Fibroblast of lung (primary cell): ENCODE data around the gene KHK. TPM values are rescaled to one million over a fixed set of nuclear protein-coding genes. Genes with fewer than 3 reads are reported as not detected.

Experiments used
- DNase-seq, 2 donors: peaks; one replicate each; pipeline versions ENCODE4 v3.0.0 to v3.0.0-alpha.2; 2010; ENCODE audit warnings: low read depth in 2 of 2
- H2AFZ ChIP-seq: 2 replicates; pipeline ENCODE4 v1.5.1; 2012; ENCODE audit warnings: low read length, control low read depth, inconsistent platforms
- H3K27ac ChIP-seq: 2 replicates; pipeline ENCODE4 v1.5.1; 2011; ENCODE audit warnings: low read length, control low read depth; ENCODE audit not compliant: insufficient read depth
- H3K27me3 ChIP-seq: 2 replicates; pipeline ENCODE4 v1.5.1; 2011; ENCODE audit warnings: mild to moderate bottlenecking, low read length; ENCODE audit not compliant: control insufficient read depth, insufficient read depth
- H3K36me3 ChIP-seq: 2 replicates; pipeline ENCODE4 v1.5.1; 2011; ENCODE audit warnings: low read length; ENCODE audit not compliant: control insufficient read depth, insufficient read depth
- H3K4me1 ChIP-seq: 2 replicates; pipeline ENCODE4 v1.5.1; 2011; ENCODE audit warnings: low read length; ENCODE audit not compliant: control insufficient read depth, insufficient read depth; ENCODE audit errors: extremely low read depth
- H3K4me2 ChIP-seq: 2 replicates; pipeline ENCODE4 v1.5.1; 2011; ENCODE audit warnings: low read length, control low read depth; ENCODE audit not compliant: insufficient read depth; ENCODE audit errors: extremely low read depth
- H3K4me3 ChIP-seq, 4 experiments: fragments of 200-600 bp in 1 of 4; sonication (generic) in 1 of 4; replicated peaks in 1 of 4; 2 replicates each; pipeline ENCODE4 v1.5.1; 2011 to 2016; ENCODE audit warnings: low read length in 4 of 4, low read depth in 3 of 4, mild to moderate bottlenecking in 3 of 4, control low read depth in 2 of 4, inconsistent platforms in 1 of 4, mixed read lengths in 1 of 4; ENCODE audit not compliant: insufficient read depth in 1 of 4; ENCODE audit errors: control extremely low read depth in 1 of 4
- H3K79me2 ChIP-seq: 2 replicates; pipeline ENCODE4 v1.5.1; 2012; ENCODE audit warnings: mild to moderate bottlenecking, low read length, inconsistent platforms; ENCODE audit not compliant: control insufficient read depth, insufficient read depth
- H3K9ac ChIP-seq: 2 replicates; pipeline ENCODE4 v1.5.1; 2011; ENCODE audit warnings: mild to moderate bottlenecking, low read length, control low read depth; ENCODE audit not compliant: insufficient read depth
- H3K9me3 ChIP-seq: 2 replicates; pipeline ENCODE4 v1.5.1; 2012; ENCODE audit warnings: low read depth, low read length; ENCODE audit not compliant: control insufficient read depth, insufficient read depth
- H4K20me1 ChIP-seq: 2 replicates; pipeline ENCODE4 v1.5.1; 2011; ENCODE audit warnings: low read length; ENCODE audit not compliant: control insufficient read depth, insufficient read depth; ENCODE audit errors: extremely low read depth
- CTCF ChIP-seq, 2 donors: IDR thresholded peaks in 1 of 2; conservative IDR thresholded peaks in 1 of 2; 1 replicate in 1 of 2; 2 replicates in 1 of 2; pipeline ENCODE4 v1.5.1; 2011 to 2012; ENCODE audit warnings: low read length in 2 of 2, control low read depth in 1 of 2, inconsistent platforms in 1 of 2, low read depth in 1 of 2, mild to moderate bottlenecking in 1 of 2
- EZH2 ChIP-seq: IDR thresholded peaks from 2 replicates; pipeline ENCODE4 v1.5.1; 2012; ENCODE audit warnings: low read length, control low read depth, mild to moderate bottlenecking; ENCODE audit errors: missing control alignments
- polyA minus RNA-seq: library from RNA; depleted of rRNA, polyadenylated mRNA; stranded (reverse); fragments of >200 nt; gene quantifications from 2 replicates; pipeline ENCODE4 v1.2.3, GENCODE V29; 2011; ENCODE audit warnings: low replicate concordance
- polyA plus RNA-seq, 2 donors: library from polyadenylated mRNA; depleted of rRNA in 1 of 2; stranded (reverse) in 1 of 2; unstranded in 1 of 2; fragments of >200 nt; gene quantifications; 2 replicates each; pipeline ENCODE4 v1.2.1, GENCODE V29; 2011 to 2012; ENCODE audit warnings: missing spikeins in 1 of 2
- total RNA-seq: library from RNA; depleted of rRNA; stranded (reverse); fragments of >200 nt; gene quantifications from 2 replicates; pipeline ENCODE4 v1.2.1, GENCODE V29; 2014

Gene KHK
- total RNA-seq (1.0 and 1.3 TPM in 2 replicates), polyA plus RNA-seq (0.17 and 0.54 TPM in 2 replicates), polyA minus RNA-seq (0.59 and 4.6 TPM in 2 replicates)
- 0.48 and 1.3 TPM in 2 replicates for polyA plus RNA-seq (2012)

DNA sequence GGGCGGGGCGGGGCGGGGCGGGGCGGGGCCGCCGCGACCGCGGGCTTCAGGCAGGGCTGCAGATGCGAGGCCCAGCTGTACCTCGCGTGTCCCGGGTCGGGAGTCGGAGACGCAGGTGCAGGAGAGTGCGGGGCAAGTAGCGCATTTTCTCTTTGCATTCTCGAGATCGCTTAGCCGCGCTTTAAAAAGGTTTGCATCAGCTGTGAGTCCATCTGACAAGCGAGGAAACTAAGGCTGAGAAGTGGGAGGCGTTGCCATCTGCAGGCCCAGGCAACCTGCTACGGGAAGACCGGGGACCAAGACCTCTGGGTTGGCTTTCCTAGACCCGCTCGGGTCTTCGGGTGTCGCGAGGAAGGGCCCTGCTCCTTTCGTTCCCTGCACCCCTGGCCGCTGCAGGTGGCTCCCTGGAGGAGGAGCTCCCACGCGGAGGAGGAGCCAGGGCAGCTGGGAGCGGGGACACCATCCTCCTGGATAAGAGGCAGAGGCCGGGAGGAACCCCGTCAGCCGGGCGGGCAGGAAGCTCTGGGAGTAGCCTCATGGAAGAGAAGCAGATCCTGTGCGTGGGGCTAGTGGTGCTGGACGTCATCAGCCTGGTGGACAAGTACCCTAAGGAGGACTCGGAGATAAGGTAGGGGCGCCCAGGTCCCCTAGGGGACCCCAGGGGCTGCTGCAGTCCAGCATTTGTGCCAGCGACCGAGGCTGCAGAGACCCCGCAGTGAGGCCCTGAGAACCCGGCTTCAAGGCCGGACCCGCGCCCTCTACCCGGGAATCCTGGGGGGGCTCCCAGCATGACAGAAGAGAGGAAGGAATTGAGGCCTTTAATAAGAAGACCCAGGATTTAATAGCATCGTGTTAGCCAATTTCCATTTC, at the start of gene KHK:
KHK (plus strand) TSS at position 49 of the 870 bp plus-strand sequence; CDS start at position 537, 488 bp downstream.
- Histone ChIP-seq H3K4me2 (peak within 1 kb of the TSS; percentile 93), H3K4me1 (peaks cover 3% of the 10 kb centered on the region), H3K27ac (peak within 1 kb of the TSS; percentile 52), H3K27me3 (no peaks in the 10 kb centered on the region), H3K36me3 (peaks cover 12% of the 10 kb centered on the region), H2AFZ (peak within 1 kb of the TSS; percentile 12), H3K9ac (peak within 1 kb of the TSS; percentile 57), H3K79me2 (peaks cover 3% of the 10 kb centered on the region), H3K9me3 (no peaks in the 10 kb centered on the region), H4K20me1 (no peaks in the 10 kb centered on the region), H3K4me3 (peak within 1 kb of the TSS; percentile 36 to 54 (median 44))
- DNase-seq, result peak in 1 of 2 donors; percentile 19
- no peak for TF ChIP-seq EZH2
- no peak for TF ChIP-seq CTCF (conservative IDR thresholded peaks at IDR 0.05 in 1 of 2, IDR thresholded peaks at IDR 0.05 in 1 of 2; ENCODE audit: low read depth in 1 of 2, low read length in 2 of 2)

- Histone ChIP-seq H3K36me3 (peaks cover 51% of the 10 kb centered on the region), H3K4me3 (no peak overlapping the region), H3K4me1 (peaks cover 5% of the 10 kb centered on the region), H3K79me2 (peaks cover 22% of the 10 kb centered on the region), H3K9me3 (no peaks in the 10 kb centered on the region), H3K4me2 (no peak overlapping the region), H2AFZ (no peak overlapping the region), H3K9ac (no peak overlapping the region), H4K20me1 (no peaks in the 10 kb centered on the region), H3K27ac (no peak overlapping the region), H3K27me3 (no peaks in the 10 kb centered on the region)
- TF ChIP-seq CTCF (conservative IDR thresholded peaks at IDR 0.05 in 1 of 2, IDR thresholded peaks at IDR 0.05 in 1 of 2; ENCODE audit: low read depth in 1 of 2, low read length in 2 of 2) (no peak), EZH2 (no peak)
- DNase-seq, result no peak
Observed at GRCh38 chr2:27038012-27038411, 48.6 kb upstream of the KHK start.

DNA sequence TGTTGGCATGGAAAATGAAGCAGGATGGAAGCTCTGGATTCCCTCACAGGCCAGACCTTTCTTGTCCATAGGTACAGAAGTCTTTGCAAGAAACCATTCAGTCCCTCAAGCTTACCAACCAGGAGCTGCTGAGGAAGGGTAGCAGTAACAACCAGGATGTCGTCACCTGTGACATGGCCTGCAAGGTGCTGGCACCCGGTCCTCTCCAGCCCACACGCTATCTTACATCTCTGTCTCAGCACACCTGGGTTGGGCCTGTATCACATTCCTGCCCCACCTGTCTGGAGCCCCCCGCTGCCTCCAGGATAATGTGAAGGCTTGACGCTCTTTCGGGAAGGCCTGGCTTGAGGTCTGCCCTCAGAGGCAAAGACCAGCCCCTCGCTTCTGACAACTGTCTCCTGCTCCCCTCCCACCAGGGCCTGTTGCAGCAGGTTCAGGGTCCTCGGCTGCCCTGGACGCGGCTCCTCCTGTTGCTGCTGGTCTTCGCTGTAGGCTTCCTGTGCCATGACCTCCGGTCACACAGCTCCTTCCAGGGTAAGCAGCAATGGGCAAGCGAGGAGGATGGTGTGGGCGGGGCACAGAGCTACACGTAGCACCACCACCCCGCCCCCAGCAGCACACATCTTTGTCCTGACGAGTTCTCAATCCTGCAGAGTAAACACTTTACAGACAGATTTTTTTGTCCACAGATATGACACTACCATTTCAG, 47.8 kb upstream of the KHK start:
- no peak overlapping the region for H3K4me3 ChIP-seq
- TF ChIP-seq EZH2 (no peak), CTCF (conservative IDR thresholded peaks at IDR 0.05 in 1 of 2, IDR thresholded peaks at IDR 0.05 in 1 of 2; ENCODE audit: low read depth in 1 of 2, low read length in 2 of 2) (no peak)
- peaks cover 5% of the 10 kb centered on the region for H3K4me1 ChIP-seq
- no peaks in the 10 kb centered on the region for H3K9me3 ChIP-seq
- peaks cover 51% of the 10 kb centered on the region for H3K36me3 ChIP-seq
- DNase-seq, result no peak
- H4K20me1 ChIP-seq, result no peaks in the 10 kb centered on the region
- no peak overlapping the region for H3K9ac ChIP-seq
- H2AFZ ChIP-seq, result no peak overlapping the region
- no peak overlapping the region for H3K27ac ChIP-seq
- no peaks in the 10 kb centered on the region for H3K27me3 ChIP-seq
- no peak overlapping the region for H3K4me2 ChIP-seq
- H3K79me2 ChIP-seq, result peaks cover 14% of the 10 kb centered on the region
